ENCODE data around the gene TMC7.
A peak's percentile ranks its signal among the peaks of the same experiment; 100 is the strongest.

The TMC7 gene

GRCh38 chr16:19089410-19089955 is 105.7 kb downstream of the TMC7 start:
- no peaks in the 10 kb centered on the region for H4K20me1 ChIP-seq
- peak overlapping the region in 2 of 11 experiments; percentile 14 to 38; a peak in 3 of 22 replicates for H3K4me2 ChIP-seq
- no peak overlapping the region for H3K27ac ChIP-seq
- TF ChIP-seq Cebpa-rat (IDR thresholded peaks at IDR 0.05) = no peak
- H3K36me3 ChIP-seq = no peaks in the 10 kb centered on the region
- peaks cover 0 to 8% (median 0%) of the 10 kb centered on the region in 11 experiments; a peak in 2 of 22 replicates for H3K27me3 ChIP-seq
- no peak overlapping the region for H3K4me3 ChIP-seq
- H3K9me3 ChIP-seq (replicated peaks in 1 of 11) = peaks cover 2 to 23% (median 11%) of the 10 kb centered on the region in 11 experiments; a peak in 19 of 22 replicates
- H3K4me1 ChIP-seq = peaks cover 11 to 61% (median 26%) of the 10 kb centered on the region in 10 experiments
- H3K9ac ChIP-seq = no peak overlapping the region

- Histone ChIP-seq H3K9me3 (replicated peaks in 1 of 11) (peaks cover 9 to 30% (median 16%) of the 10 kb centered on the region in 11 experiments; a peak in 20 of 22 replicates), H4K20me1 (no peaks in the 10 kb centered on the region), H3K4me2 (no peak overlapping the region), H3K36me3 (no peaks in the 10 kb centered on the region), H3K27me3 (peaks cover 0 to 5% (median 0%) of the 10 kb centered on the region in 11 experiments; a peak in 2 of 22 replicates), H3K9ac (no peak overlapping the region), H3K4me3 (no peak overlapping the region), H3K4me1 (peaks cover 4 to 68% (median 23%) of the 10 kb centered on the region in 10 experiments; a peak in 19 of 20 replicates), H3K27ac (no peak overlapping the region)
- TF ChIP-seq Cebpa-rat (IDR thresholded peaks at IDR 0.05) = no peak
These were observed 107.2 kb downstream of the TMC7 start for GRCh38 chr16:19090916-19091315.

GRCh38 chr16:19092653-19093410 is 109.1 kb downstream of the TMC7 start:
- Histone ChIP-seq H3K27ac (peak overlapping the region in 5 of 11 experiments; percentile 1 to 66 (median 35); a peak in 8 of 22 replicates), H3K4me1 (peaks cover 0 to 51% (median 14%) of the 10 kb centered on the region in 10 experiments; a peak in 12 of 20 replicates), H3K4me2 (peak overlapping the region in 6 of 11 experiments; percentile 13 to 65 (median 58); a peak in 9 of 22 replicates), H3K36me3 (no peaks in the 10 kb centered on the region; a peak in 1 of 22 replicates), H4K20me1 (no peaks in the 10 kb centered on the region), H3K9ac (peak overlapping the region in 2 of 11 experiments; percentile 7 to 19; a peak in 2 of 22 replicates), H3K27me3 (no peaks in the 10 kb centered on the region), H3K4me3 (no peak overlapping the region), H3K9me3 (replicated peaks in 1 of 11) (peaks cover 11 to 34% (median 16%) of the 10 kb centered on the region in 11 experiments; a peak in 20 of 22 replicates)
- no peak for TF ChIP-seq Cebpa-rat (IDR thresholded peaks at IDR 0.05)

GRCh38 chr16:19093631-19094541 is 110.2 kb downstream of the TMC7 start:
- Histone ChIP-seq H4K20me1 (no peaks in the 10 kb centered on the region), H3K27ac (no peak overlapping the region), H3K9me3 (replicated peaks in 1 of 11) (peaks cover 14 to 40% (median 18%) of the 10 kb centered on the region in 11 experiments; a peak in 21 of 22 replicates), H3K4me3 (no peak overlapping the region), H3K4me1 (peaks cover 0 to 49% (median 14%) of the 10 kb centered on the region in 10 experiments; a peak in 12 of 20 replicates), H3K27me3 (no peaks in the 10 kb centered on the region), H3K36me3 (peaks cover 0 to 7% (median 0%) of the 10 kb centered on the region in 11 experiments; a peak in 2 of 22 replicates), H3K9ac (no peak overlapping the region), H3K4me2 (0 out of 22 replicates have a peak overlapping the region, but pooled peaks of 1 of the 11 experiments have one; percentile 55)
- TF ChIP-seq Cebpa-rat (IDR thresholded peaks at IDR 0.05) = no peak

- peaks cover 0 to 7% (median 0%) of the 10 kb centered on the region in 11 experiments; a peak in 2 of 22 replicates for H3K36me3 ChIP-seq
- peak overlapping the region in 1 of 11 experiments; percentile 25; a peak in 1 of 22 replicates for H3K27ac ChIP-seq
- no peak overlapping the region for H3K4me3 ChIP-seq
- peaks cover 0 to 44% (median 14%) of the 10 kb centered on the region in 10 experiments; a peak in 12 of 20 replicates for H3K4me1 ChIP-seq
- H3K27me3 ChIP-seq = no peaks in the 10 kb centered on the region
- peaks cover 14 to 40% (median 18%) of the 10 kb centered on the region in 11 experiments; a peak in 21 of 22 replicates for H3K9me3 ChIP-seq (replicated peaks in 1 of 11)
- no peak for TF ChIP-seq Cebpa-rat (IDR thresholded peaks at IDR 0.05)
- H3K9ac ChIP-seq = no peak overlapping the region
- H3K4me2 ChIP-seq = peak overlapping the region in 2 of 11 experiments; percentile 0 to 8; a peak in 1 of 22 replicates
- no peaks in the 10 kb centered on the region for H4K20me1 ChIP-seq
These were observed 111.0 kb downstream of the TMC7 start for GRCh38 chr16:19094542-19095365.

- peaks cover 0 to 7% (median 0%) of the 10 kb centered on the region in 11 experiments; a peak in 2 of 22 replicates for H3K36me3 ChIP-seq
- H3K9me3 ChIP-seq (replicated peaks in 1 of 11) = peaks cover 14 to 45% (median 21%) of the 10 kb centered on the region in 11 experiments; a peak in 21 of 22 replicates
- H3K4me2 ChIP-seq = peak overlapping the region in 1 of 11 experiments; percentile 0; a peak in 1 of 22 replicates
- TF ChIP-seq Cebpa-rat (IDR thresholded peaks at IDR 0.05) = no peak
- no peak overlapping the region for H3K27ac ChIP-seq
- no peaks in the 10 kb centered on the region for H4K20me1 ChIP-seq
- no peak overlapping the region for H3K9ac ChIP-seq
- no peaks in the 10 kb centered on the region for H3K27me3 ChIP-seq
- peaks cover 0 to 41% (median 14%) of the 10 kb centered on the region in 10 experiments; a peak in 12 of 20 replicates for H3K4me1 ChIP-seq
- no peak overlapping the region for H3K4me3 ChIP-seq
These were observed 111.9 kb downstream of the TMC7 start for GRCh38 chr16:19095654-19096053.

- Histone ChIP-seq H3K4me1 (peaks cover 0 to 23% (median 3%) of the 10 kb centered on the region in 10 experiments; a peak in 7 of 20 replicates), H3K9ac (no peak overlapping the region), H3K4me2 (no peak overlapping the region), H4K20me1 (no peaks in the 10 kb centered on the region), H3K27me3 (no peaks in the 10 kb centered on the region), H3K27ac (no peak overlapping the region), H3K9me3 (replicated peaks in 1 of 11) (peaks cover 7 to 33% (median 12%) of the 10 kb centered on the region in 11 experiments; a peak in 18 of 22 replicates), H3K4me3 (no peak overlapping the region), H3K36me3 (peaks cover 0 to 7% (median 0%) of the 10 kb centered on the region in 11 experiments; a peak in 2 of 22 replicates)
- no peak for TF ChIP-seq Cebpa-rat (IDR thresholded peaks at IDR 0.05)
These were observed 114.4 kb downstream of the TMC7 start for GRCh38 chr16:19098173-19098572.
